NCI-H2227 (cell line): Measurements from ENCODE around the gene ISYNA1.

Experiments
- DNase-seq: peaks from one replicate; lab custom pipeline; 2025; ENCODE audit not compliant: unreplicated experiment; lab: John Stamatoyannopoulos, UW

Gene ISYNA1

DNA sequence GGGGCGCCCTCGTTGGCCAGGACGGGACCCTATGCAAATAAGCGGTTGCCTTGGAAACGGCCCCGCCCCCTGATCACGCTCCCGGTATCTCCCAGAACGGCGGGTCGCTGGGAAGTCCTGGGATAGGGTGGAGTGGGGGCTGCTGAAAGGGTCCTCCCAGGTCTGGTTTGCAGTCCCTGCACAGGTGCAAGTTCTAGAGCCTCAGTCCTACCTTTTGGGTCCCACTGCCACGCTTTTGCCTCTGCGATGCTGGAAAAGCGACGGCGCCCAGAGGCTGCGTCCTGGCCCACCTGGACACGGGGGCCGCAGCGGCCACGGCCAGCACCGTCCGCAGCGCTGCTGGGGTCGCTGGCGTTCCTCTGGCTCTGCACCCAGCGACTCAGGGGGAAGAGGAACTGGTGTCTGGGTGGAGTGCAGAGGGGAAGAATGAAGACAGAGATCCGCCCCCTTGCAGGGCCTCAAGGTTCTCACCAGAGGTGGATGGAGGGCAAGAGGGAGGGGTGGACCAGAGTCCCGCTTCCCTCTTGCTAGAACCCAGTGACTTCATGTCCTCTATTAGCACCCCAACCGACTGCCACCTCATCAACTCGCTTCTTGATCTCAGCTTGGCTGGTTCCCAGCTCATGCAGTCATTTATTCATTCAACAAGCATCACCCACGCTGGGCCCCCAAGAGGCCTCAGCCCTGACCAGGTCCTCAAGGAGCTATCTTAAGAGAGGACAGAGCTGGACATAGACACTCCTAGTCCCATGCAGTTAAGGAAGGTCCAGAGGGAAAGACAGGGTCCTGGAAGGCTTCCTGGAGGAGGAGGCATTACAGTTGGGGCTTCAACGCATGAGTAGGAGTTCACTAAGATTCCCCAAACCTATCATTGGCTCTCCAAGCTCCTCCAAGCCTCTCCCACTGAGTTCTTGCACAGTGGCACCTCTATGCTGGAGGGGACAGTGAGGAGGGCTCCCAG, 40.4 kb downstream of the ISYNA1 start, which contains the start of gene LRRC25:
TSS of gene LRRC25 (minus strand) at position 381 of the 961 bp plus-strand sequence. CDS start 659 bp downstream, outside the sequence.
- DNase-seq, result peak; percentile 31

DNA sequence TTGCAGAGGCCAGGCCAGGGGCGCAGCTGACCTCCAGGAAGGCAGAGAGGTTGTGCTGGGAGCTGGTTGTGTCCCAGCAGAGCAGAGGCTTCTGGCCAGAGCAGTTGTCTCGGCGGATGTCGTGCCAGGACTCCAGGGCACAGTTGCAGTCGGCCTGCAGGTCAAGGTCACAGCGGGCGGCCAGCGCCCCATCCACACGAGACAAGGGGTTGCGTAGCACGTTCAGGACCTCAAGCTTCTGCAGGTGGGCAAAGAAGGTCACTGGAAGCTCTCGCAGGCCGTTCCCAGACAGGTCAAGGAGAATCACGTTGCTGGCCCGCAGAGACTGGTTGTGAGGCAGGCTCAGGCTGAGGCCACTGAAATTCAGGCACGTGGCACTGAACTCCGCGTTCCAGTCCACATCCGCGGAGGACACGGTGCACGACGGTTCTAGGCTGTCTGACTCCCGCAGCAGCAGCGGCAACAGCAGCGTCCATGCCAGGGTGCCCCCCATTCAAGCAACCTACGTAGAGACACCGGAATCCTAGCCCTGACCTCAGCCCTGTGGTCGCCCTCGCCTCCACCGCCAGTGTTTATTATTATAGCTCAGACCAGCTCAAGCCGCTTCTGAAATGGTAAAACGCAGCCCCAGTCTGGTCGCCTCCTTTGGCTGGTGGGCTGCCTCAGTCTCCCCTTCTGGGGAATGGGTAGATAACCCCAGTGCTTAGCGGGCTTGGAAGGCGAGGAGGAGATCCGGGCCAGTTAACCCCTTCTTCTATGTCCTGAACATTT, 41.3 kb downstream of the ISYNA1 start:
- DNase-seq, result no peak

GRCh38 chr19:18393836-18394235, 44.1 kb downstream of the ISYNA1 start:
- no peak for DNase-seq

DNA sequence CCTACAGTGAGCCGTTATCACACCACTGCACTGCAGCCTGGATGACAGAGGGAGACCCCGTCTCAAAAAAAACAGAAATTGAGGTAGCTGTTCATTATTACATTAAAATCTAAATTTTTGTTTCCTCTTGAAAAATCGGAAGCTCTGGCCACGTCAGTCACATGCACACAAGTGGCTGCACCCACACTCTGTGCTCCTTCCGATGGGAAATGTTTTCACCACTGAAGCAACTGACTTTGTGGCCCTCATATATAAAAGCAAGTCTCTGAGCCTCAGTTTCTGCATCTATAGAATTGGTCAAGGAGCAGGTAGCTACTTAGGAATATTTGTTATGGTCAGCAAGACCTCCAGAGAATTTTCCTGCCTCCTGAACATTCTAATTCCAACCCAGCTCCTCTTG, 45.0 kb downstream of the ISYNA1 start:
- no peak for DNase-seq

DNA sequence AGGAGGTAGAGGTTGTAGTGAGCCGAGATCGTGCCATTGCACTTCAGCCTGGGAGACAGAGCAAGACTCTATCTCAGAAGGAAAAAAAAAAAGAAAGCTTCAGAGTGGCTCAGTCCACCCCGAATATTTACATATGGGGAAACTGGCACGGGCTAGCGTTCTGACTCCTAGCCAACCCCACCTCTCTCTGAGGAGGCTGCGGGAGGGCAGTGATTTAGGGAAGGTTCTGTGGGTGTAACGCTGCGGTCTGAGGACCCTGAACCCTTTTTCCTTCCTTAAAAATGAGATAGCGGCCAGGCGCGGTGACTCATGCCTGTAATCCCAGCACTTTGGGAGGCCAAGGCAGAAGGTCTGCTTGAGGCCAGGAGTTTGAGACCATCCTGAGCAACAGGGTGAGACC, 45.5 kb downstream of the ISYNA1 start:
- DNase-seq, result no peak

GRCh38 chr19:18391509-18392075, 46.3 kb downstream of the ISYNA1 start:
- DNase-seq, result no peak

DNA sequence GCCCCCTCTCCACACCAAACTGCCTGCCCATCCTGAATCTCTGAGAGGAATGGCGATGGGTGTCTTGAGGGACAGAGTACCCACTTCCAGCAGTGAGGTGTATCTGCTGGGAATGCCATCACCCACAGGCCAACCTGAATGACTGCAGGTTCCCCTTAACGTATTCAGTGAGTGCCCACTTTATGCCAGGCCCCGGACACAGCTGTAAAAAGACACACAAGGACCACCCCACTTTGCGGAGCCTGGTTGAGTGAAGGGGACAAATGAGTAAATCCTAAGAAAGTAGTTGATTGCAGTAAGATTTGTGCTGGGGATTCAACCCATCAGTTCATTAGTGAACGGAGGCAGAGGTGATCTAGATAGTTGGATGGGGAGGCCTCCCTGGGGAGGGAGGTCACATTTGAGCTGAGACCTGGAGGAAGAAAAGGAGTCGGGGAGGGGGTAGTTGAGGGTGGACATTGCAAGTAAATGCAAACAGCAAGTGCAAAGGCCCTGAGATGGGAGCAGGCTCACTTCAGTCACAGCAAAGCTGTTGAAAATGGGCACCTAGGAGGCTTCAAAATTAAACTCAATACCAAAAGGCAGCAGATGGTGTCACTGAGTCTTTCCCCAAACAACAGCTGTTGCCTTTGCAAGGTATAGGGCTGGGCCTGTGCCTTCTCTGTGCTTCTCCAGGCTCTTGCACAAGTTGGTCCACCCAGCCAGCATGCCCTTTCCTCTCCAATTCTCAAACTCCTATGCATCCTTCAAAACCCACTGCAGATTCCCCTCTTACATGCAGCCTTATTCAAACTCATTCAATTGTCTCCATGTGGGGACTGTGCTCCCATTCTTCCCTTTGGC, 47.6 kb downstream of the ISYNA1 start:
- DNase-seq, result no peak

- DNase-seq, result no peak
Observed at GRCh38 chr19:18389726-18390064, 48.2 kb downstream of the ISYNA1 start.

GRCh38 chr19:18388960-18389725, 48.8 kb downstream of the ISYNA1 start:
- DNase-seq, result no peak

DNA sequence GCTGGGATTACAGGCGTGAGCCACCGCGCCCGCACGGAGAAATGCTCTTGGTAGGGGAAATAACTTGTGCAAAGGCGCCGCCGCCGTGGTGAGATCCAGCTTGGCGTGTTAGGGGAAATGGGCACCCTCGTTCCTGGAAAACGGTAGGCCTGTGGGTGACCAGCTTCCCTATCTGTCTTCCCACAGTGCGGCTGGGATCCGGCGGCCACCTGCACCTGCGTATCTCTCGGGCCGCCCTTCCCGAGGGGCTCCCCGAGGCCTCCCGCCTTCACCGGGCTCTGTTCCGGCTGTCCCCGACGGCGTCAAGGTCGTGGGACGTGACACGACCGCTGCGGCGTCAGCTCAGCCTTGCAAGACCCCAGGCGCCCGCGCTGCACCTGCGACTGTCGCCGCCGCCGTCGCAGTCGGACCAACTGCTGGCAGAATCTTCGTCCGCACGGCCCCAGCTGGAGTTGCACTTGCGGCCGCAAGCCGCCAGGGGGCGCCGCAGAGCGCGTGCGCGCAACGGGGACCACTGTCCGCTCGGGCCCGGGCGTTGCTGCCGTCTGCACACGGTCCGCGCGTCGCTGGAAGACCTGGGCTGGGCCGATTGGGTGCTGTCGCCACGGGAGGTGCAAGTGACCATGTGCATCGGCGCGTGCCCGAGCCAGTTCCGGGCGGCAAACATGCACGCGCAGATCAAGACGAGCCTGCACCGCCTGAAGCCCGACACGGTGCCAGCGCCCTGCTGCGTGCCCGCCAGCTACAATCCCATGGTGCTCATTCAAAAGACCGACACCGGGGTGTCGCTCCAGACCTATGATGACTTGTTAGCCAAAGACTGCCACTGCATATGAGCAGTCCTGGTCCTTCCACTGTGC, 49.6 kb downstream of the ISYNA1 start:
- DNase-seq, result peak; percentile 87

- DNase-seq, result no peak
Observed at GRCh38 chr19:18386543-18387271, 51.2 kb downstream of the ISYNA1 start.

DNA sequence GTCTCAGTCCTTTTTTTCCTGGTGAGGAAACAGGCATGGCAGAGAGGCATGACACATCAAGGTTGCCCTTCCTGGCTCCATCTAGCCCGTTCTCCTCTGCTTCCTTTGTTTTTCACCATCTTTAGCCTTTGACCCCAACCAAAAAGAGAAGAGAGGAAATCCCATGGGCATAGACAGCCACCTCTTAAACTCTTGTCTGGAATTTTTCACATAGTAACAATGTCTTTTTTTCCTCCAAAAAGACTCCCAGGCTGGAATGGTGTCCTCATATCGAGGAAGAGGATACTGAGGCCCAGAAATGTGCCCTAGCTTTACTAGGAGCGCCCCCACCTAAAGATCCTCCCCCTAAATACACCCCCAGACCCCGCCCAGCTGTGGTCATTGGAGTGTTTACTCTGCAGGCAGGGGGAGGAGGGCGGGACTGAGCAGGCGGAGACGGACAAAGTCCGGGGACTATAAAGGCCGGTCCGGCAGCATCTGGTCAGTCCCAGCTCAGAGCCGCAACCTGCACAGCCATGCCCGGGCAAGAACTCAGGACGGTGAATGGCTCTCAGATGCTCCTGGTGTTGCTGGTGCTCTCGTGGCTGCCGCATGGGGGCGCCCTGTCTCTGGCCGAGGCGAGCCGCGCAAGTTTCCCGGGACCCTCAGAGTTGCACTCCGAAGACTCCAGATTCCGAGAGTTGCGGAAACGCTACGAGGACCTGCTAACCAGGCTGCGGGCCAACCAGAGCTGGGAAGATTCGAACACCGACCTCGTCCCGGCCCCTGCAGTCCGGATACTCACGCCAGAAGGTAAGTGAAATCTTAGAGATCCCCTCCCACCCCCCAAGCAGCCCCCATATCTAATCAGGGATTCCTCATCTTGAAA, 52.0 kb downstream of the ISYNA1 start, which contains the start of gene GDF15:
TSS of gene GDF15 (plus strand) at position 484 of the 868 bp plus-strand sequence. CDS start at position 516, 32 bp downstream.
- DNase-seq, result peak; percentile 29

DNA sequence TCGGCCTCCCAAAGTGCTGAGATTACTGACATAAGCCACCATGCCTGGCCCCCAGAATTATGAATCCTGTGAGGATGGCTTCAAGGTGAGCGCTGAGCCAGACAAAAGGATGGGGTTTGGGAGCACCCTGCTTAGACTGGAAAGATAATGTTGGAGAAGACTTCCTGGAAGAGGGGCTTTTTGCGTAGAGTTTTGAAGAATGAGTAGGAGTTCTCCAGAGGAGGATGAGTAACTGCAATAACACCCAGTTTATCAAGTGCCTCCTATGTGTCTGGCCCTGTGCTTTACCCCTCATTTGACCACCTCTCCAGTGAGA, 52.6 kb downstream of the ISYNA1 start:
- DNase-seq, result no peak

DNA sequence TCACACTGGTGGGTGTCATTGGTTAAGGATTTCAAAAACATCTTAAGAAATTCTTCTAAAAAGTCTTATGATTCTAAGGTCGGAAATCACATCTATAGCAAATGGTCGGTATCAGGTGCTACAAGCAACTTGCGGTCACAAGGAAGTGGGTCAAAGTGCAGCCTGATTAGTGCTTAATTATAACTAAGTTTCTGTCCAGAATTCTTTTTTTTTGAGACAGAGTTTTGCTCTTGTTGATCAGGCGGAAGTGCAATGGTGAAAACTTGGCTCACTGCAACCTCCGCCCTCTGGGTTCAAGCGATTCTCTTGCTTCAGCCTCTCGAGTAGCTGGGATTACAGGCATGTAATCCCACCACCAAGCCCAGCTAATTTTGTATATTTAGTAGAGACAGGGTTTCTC, 53.2 kb downstream of the ISYNA1 start:
- DNase-seq, result no peak
